Lung (tissue), 12 donors: ENCODE results near the gene MN1. TPM values are rescaled to one million over a fixed set of nuclear protein-coding genes. Genes with fewer than 3 reads are reported as not detected.
A peak's percentile ranks its signal among the peaks of the same experiment; 100 is the strongest.

ENCODE experiments used
- ATAC-seq: fragments of 200-7000 bp; cut with Tn5 transposase; one replicate; pipeline ENCODE4 v1.9.1; 2020; ENCODE audit warnings: moderate number of reproducible peaks; ENCODE audit not compliant: insufficient read depth, low FRiP score
- DNase-seq, 3 donors: peaks; one replicate each; pipeline ENCODE4 v3.0.0-alpha.2; 2013 to 2017
- H3K27ac ChIP-seq, 2 donors: one replicate each; pipeline ENCODE4 v1.5.1; 2013; ENCODE audit warnings: mild to moderate bottlenecking in 2 of 2, moderate library complexity in 2 of 2, control low read depth in 1 of 2, inconsistent platforms in 1 of 2, low read depth in 1 of 2, low read length in 1 of 2
- H3K27me3 ChIP-seq, 3 donors: one replicate each; pipeline ENCODE4 v1.5.1; 2013; ENCODE audit warnings: low read length in 2 of 3; ENCODE audit not compliant: control insufficient read depth in 3 of 3, insufficient read depth in 3 of 3
- H3K36me3 ChIP-seq, 4 donors: one replicate each; pipeline ENCODE4 v1.5.1; 2013; ENCODE audit warnings: low read length in 4 of 4, mild to moderate bottlenecking in 1 of 4, moderate library complexity in 1 of 4; ENCODE audit not compliant: control insufficient read depth in 4 of 4, insufficient read depth in 4 of 4
- H3K4me1 ChIP-seq, 5 donors: one replicate each; pipeline ENCODE4 v1.5.1; 2013; ENCODE audit warnings: low read length in 5 of 5, mild to moderate bottlenecking in 2 of 5, moderate library complexity in 1 of 5; ENCODE audit not compliant: control insufficient read depth in 5 of 5, insufficient read depth in 5 of 5
- H3K4me3 ChIP-seq: one replicate; pipeline ENCODE4 v1.5.1; 2013; ENCODE audit warnings: mild to moderate bottlenecking, control low read depth, moderate library complexity
- H3K9ac ChIP-seq, 2 donors: one replicate each; pipeline ENCODE4 v1.5.1; 2013; ENCODE audit warnings: low read length in 2 of 2, control low read depth in 1 of 2; ENCODE audit not compliant: insufficient read depth in 1 of 2
- H3K9me3 ChIP-seq, 4 donors: one replicate each; pipeline ENCODE4 v1.5.1; 2013; ENCODE audit warnings: low read length in 3 of 4, mild to moderate bottlenecking in 1 of 4, moderate library complexity in 1 of 4; ENCODE audit not compliant: control insufficient read depth in 4 of 4, insufficient read depth in 3 of 4
- WGBS, 2 donors: extraction: QIAGEN DNeasy Blood & Tissue Kit; methylation state at CpG; one replicate each; pipeline ENCODE4 v1.1.7; 2013; 5-methylcytosine and 5-hydroxymethylcytosine counted together
- polyA plus RNA-seq, 2 donors: library from polyadenylated mRNA; stranded (reverse); fragments of 200-250 nt; gene quantifications; one replicate each; pipeline ENCODE4 v1.2.1, GENCODE V29; 2013
- total RNA-seq, 2 donors: library from RNA; depleted of rRNA in 1 of 2; stranded (reverse); fragments of >200 nt in 1 of 2; gene quantifications; one replicate each; pipeline ENCODE4 v1.2.1, GENCODE V29; 2014 to 2021
- TF ChIP-seq, protein P1 (sequence below): IDR thresholded peaks from 2 replicates; pipeline ENCODE4 v1.5.1; 2012; ENCODE audit warnings: mild to moderate bottlenecking; ENCODE audit errors: control extremely low read depth, extremely low read depth
- donor health status: control.
- donor health status: control.
- donor health status: Bipolar disorder and iron deficiency.
- donor health status: healthy.
- donor health status: DM: yes; HTN: yes; CAD: no.

The MN1 gene
- total and polyA plus RNA-seq, 4 donors = 2.4 to 6.5 (median 3.6) TPM

DNA sequence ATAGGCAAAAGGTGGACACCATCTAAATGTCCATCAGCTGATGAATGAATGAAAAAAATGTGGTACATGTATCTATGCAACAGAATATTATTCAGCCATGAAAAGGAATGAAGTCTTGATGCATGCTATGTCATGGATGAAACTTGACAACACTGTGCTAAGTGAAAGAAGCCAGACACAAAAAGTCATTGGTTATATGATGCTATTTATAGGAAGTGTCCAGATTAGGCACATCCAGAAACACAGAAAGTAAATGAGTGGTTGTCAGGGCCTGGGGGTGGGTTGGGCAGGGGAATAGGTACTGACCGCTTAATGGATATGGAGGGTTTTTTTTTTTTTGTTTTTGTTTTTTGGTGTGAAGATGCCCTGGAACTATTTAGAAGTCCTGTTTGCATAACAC lies 21.7 kb upstream of the MN1 start:
- DNase-seq (no peak), ATAC-seq (no peak)
- TF ChIP-seq, protein P1, sequence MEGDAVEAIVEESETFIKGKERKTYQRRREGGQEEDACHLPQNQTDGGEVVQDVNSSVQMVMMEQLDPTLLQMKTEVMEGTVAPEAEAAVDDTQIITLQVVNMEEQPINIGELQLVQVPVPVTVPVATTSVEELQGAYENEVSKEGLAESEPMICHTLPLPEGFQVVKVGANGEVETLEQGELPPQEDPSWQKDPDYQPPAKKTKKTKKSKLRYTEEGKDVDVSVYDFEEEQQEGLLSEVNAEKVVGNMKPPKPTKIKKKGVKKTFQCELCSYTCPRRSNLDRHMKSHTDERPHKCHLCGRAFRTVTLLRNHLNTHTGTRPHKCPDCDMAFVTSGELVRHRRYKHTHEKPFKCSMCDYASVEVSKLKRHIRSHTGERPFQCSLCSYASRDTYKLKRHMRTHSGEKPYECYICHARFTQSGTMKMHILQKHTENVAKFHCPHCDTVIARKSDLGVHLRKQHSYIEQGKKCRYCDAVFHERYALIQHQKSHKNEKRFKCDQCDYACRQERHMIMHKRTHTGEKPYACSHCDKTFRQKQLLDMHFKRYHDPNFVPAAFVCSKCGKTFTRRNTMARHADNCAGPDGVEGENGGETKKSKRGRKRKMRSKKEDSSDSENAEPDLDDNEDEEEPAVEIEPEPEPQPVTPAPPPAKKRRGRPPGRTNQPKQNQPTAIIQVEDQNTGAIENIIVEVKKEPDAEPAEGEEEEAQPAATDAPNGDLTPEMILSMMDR = no peak
- no peak overlapping the region for H3K27ac ChIP-seq
- no peaks in the 10 kb centered on the region for H3K27me3 ChIP-seq
- peaks cover 0 to 5% (median 0%) of the 10 kb centered on the region in 4 donors for H3K9me3 ChIP-seq
- no peak overlapping the region for H3K4me3 ChIP-seq
- H3K4me1 ChIP-seq = no peaks in the 10 kb centered on the region
- 38 to 96% methylated on average over 1 of the region's 1 CpG for WGBS, 2 donors
- no peaks in the 10 kb centered on the region for H3K36me3 ChIP-seq
- H3K9ac ChIP-seq = no peak overlapping the region

DNA sequence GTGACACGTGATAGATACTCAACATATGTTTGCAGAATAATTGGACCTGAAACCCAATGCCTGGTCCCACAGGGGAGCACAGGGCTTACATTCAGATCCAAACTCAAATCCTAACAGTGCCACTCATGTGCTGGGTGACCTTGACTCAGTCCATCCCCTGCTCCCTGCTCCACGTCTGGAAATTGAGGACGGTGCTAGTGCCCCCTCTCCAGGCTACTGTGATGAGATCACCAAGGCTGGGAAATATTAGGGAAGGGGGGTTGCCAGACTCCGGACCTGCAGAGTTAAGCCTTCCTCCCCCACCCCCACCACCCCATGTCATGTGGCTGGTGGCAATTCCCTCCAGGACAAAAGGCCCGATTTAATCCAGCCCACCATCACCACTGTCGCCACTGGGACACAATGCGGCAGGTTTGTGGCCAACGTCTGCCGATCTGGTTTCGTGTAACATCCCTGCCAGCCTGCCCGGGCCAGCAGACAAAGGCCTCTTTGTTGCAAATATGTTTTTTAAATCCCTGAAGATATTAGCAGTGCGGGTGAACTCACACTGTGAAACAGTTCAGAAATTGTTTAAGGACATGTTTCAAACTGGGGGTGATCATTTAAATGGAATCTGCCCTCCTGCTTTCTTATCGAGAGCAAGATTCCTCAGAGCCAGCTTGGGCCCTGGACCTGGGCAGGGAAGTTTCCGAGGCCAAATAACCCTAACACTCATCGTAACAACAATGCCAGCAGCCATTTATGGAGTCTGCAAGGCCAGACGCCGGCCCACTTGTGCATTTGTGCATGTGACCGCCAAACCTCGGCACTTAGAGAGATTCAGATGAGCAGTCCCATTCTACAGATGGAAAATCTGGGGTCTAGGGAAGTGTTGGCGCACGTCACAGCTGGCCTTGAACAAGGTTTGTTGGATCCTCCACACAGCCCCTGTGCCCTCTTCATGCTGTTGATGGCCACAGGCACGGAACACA lies 19.6 kb upstream of the MN1 start:
- TF ChIP-seq, protein P1 = no peak
- no peak overlapping the region for H3K9ac ChIP-seq
- H3K27ac ChIP-seq = no peak overlapping the region
- 83 to 84% methylated on average over 22 of the region's 22 CpGs for WGBS, 2 donors
- no peaks in the 10 kb centered on the region for H3K27me3 ChIP-seq
- no peak for ATAC-seq
- no peaks in the 10 kb centered on the region for H3K36me3 ChIP-seq
- peaks cover 0 to 5% (median 0%) of the 10 kb centered on the region in 4 donors for H3K9me3 ChIP-seq
- no peaks in the 10 kb centered on the region for H3K4me1 ChIP-seq
- peak in 1 of 3 donors; percentile 49 for DNase-seq
- H3K4me3 ChIP-seq = no peak overlapping the region

DNA sequence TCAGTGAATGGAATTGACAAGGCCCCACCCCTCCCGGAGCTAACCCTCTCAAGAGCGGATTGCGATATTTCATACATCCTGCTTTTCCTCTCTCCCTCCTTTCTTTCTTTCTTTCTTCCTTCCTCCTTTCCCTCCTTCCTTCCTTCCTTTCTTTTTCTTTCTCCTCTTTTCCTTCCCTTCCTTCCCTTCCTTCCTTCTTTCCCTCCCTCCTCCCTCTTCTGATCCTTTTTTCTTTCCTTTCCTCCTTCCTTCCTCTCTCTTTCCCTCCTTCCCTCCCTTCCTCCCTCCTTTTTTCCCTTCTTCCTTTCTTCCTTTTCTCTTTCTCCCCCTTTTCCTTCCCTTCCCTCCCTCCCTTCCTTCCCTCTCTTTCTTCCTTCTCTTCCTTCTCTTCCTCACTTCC lies 15.0 kb upstream of the MN1 start:
- DNase-seq (no peak), ATAC-seq (no peak)
- Histone ChIP-seq H3K4me3 (no peak overlapping the region), H3K9ac (no peak overlapping the region), H3K4me1 (no peaks in the 10 kb centered on the region), H3K27me3 (peaks cover 0 to 3% (median 0%) of the 10 kb centered on the region in 3 donors), H3K27ac (no peak overlapping the region), H3K36me3 (no peaks in the 10 kb centered on the region), H3K9me3 (peaks cover 0 to 3% (median 0%) of the 10 kb centered on the region in 4 donors)
- 71 to 90% methylated on average over 3 of the region's 3 CpGs for WGBS, 2 donors
- TF ChIP-seq, protein P1 = no peak
